NCI-H146 treated with DMSO at 0.1 percent for 48 hours (cell line): ENCODE data around the gene LGALS7B.
"Not testable (repeated sequence)": the region's sequence is repeated elsewhere in the genome, so short reads cannot be mapped to it uniquely, and the experiment has no call there.

ENCODE experiments used
- DNase-seq: peaks from one replicate; lab custom pipeline; 2025; ENCODE audit not compliant: unreplicated experiment; lab: John Stamatoyannopoulos, UW

The LGALS7B gene

DNA sequence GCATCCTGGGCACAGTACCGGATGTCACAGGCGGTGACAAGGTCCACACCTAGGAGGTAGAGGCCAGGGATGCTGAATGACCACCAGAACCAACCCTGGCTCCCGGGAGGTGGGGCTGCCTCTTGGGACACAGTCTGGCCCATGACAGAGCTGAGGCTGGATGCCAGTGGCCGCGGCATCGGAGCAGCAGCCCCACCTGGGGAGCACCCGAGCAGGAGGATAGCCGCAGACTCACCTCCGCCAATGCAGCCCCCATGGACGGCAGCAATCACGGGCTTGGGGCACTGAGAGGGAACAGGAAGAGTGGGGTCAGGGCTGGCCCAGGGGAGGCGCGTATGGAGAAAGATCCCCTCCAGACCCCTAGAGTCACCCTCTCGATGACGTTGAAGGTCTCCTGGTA, 28.1 kb downstream of the LGALS7B start:
- no peak for DNase-seq

DNA sequence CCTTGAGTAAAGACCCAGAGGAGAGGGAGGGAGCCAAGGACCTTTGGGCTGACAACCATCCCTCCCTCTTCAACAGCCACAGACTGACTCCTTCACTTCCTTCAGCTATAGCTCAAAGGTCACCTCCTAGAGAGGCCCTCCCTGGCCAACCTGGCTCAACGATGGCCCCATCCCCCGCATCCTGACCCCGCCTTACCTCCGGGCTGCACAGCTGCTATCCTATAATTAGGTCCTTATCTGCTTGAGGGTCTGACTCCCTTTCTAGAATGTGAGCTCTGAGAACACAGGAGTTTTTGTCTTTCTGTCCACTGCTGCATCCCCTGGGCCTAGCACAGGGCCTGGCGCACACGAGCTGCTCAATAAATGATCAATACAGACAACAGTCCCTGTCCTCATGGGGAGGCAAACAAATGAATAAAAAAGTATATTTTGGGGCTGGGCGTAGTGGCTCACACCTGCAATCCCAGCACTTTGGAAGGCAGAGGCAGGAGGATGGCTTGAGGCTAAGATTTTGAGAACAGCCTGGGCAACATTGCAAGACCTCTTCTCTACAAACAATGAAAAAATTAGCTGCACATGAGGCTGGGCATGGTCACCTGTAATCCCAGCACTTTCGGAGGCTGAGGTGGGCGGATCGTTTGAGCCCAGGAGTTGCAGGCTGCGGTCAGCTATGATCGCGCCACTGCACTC, 30.4 kb downstream of the LGALS7B start:
- peak; percentile 31 for DNase-seq

DNA sequence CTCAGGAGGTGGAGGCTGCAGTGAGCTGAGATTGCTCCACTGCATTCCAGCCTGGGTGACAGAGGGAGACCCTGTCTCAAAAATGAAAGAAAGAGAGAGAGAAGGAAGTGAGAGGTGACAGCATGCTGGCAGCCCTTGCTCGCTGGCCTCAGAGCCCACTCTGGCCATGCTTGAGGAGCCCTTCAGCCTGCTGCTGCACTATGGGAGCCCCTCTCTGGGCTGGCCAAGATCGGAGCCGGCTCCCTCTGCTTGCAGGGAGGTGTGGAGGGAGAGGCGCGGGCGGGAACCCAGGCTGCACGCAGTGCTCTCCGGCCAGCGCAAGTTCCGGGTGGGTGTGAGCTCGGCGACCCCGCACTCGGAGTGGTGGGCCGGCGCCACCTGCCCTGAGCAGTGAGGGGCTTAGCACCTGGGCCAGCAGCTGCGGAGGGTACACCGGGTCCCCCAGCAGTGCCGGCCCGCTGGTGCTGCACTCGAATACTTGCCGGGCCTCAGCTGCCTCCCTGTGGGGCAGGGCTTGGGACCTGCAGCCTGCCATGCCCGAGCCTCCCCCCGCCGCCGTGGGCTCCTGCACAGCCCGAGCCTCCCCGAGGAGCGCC, 32.3 kb downstream of the LGALS7B start:
- DNase-seq: not testable (repeated sequence)

DNA sequence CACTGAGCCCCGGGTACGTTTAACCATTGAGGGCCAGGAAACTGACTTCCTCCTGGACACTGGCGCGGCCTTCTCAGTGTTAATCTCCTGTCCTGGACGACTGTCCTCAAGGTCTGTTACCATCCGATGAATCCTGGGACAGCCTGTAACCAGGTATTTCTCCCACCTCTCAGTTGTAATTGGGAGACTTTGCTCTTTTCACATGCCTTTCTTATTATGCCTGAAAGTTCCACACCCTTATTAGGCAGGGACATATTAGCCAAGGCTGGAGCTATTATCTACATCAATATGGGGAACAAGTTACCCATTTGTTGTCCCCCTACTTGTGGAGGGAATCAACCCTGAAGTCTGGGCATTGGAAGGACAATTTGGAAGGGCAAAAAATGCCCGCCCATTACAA, 36.9 kb downstream of the LGALS7B start:
- not testable (repeated sequence) for DNase-seq

DNA sequence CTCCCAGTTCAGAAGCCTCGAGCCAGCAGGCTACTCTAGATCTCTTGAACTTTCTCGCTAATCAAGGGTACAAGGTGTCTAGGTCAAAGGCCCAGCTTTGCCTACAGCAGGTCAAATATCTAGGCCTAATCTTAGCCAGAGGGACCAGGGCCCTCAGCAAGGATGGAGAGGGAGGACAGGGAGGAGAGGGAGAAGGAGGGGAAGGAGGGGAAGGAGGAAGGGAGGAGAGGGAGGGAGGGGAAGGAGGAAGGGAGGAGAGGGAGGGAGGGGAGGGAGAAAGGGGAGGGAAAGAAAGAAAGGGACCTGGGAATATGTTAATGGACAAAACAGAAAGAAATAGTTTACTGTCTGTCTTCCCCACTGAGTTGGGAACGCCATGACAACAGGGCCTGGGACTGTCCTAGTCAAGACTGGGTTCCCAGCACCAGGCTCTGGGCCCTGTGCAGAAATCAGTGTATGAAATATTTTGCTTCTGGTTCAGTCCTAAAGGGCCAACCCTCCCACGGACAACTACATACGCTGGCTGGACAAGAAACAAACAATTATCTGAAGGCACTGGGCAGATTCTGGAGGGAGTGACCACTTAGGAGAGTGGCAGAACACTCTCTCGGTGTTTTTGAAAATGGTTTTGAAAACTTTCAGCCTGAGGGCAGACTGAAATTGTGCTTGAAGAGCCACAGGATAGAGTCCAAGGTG, 38.0 kb downstream of the LGALS7B start:
- no peak for DNase-seq

DNA sequence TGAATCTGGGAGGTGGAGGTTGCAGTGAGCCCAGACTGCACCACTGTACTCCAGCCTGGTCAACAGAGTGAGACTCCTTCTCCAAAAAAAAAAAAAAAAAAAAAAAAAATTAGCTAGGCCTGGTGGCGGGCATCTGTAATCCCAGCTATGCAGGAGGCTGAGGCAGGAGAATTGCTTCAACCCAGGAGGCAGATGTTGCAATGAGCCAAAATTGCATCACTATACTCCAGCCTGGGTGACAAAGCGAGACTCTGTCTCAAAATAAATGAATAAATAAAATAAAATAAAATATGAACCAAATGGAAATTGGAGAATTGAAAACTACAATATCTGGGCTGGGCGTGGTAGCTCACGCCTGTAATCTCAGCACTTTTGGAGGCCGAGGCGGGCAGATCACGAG, 40.2 kb downstream of the LGALS7B start:
- not testable (repeated sequence) for DNase-seq

DNA sequence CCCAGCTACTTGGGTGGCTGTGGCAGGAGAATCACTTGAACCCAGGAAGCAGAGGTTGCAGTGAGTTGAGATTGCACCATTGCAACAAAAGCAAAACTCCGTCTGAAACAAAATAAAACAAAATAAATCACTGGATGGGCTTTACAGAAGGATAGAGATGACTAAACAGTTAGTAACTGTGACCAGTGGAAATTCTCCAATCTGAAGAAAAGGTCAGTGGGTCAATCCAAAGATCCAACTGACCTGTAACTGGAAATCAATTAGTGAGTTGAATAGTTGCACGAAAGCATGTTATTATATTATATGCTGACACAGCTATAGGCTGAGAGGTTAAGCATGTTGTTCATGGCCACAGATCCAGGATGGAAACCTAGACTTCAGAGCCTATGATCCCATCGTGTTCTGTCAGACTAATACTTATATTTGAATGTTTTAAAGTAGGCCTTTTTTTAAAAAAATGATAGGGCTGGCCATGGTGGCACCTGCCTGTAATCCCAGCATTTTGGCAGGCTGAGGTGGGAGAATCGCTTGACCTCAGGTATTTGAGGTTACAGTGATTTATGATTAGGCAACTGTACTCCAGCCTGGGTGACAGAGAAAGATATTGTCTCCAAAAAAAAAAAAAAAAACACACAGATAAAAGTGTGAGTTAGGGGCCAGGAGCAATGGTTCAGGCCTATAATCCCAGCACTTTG, 41.2 kb downstream of the LGALS7B start:
- DNase-seq: no peak

DNA sequence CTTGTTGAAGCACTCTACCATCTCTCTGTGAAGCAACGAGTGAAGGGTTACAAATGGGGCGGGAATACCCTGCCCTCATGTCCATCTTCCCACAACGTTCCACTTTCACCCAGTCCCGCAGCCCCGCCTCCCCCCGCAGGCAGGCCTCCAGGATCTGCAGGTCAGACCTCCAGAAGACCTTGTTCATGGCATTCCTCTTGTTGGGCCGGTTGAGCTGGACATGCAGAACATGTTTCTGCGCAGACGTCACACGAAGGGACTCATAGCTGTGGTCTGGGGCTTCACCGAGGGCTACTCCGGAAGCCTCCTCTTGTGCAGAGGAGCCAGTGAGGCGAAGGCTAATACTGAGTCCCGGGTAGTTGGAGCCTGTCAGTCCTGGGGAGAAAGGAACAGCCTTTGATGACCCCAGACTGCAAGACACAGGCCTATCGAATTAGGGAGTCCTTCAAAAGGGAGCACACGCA, 42.2 kb downstream of the LGALS7B start:
- DNase-seq: no peak

DNA sequence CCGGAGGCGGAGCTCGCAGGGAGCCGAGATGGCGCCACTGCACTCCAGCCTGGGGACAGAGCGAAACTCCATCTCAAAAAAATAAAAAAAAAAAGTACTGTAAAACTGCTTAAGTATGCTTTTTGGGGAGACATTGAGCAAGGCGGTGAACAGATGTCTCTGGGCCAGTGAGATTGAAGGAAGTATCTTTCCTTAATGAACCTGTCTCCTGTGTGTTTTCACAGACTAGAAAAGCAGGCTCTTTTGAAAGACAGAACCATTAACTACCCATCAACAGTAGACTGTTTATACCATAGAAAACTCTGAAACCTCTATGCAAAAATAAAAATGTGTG, 44.1 kb downstream of the LGALS7B start:
- no peak for DNase-seq

DNA sequence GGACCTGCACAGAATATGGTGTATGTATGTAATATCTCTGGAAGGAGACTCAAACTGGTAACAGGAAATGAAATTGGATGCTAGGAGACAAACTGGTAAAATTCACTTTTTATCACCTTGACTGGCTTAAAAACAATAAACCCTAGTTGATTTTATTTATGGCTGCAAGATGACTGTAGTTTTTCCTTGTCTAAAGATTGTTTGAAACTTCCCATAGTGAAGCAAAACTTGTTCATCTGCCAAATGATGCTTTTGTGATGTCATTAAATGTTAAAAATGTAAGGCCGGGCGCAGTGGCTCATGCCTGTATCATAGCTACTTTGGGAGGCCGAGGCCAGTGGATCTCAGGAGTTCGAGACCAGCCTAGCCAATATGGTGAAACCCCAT, 45.1 kb downstream of the LGALS7B start:
- DNase-seq: no peak

DNA sequence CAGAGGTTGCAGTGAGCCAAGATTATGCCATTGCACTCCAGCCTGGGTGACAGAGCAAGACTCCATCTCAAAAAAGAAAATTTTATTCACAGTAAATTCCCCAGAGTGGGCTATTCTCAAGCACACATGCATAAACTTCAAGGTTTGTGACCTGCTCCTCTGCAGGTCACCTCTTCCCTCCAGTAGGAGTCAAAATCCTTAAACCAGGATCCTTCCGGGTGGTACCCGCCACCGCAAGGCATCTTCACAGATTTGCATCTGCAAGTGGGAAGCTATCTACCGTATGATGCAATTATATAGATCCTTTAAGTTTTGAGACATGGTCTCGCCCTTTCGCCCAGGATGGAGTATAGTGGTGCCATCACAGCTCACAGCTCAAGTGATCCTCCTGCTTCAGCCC, 45.6 kb downstream of the LGALS7B start:
- DNase-seq: no peak

DNA sequence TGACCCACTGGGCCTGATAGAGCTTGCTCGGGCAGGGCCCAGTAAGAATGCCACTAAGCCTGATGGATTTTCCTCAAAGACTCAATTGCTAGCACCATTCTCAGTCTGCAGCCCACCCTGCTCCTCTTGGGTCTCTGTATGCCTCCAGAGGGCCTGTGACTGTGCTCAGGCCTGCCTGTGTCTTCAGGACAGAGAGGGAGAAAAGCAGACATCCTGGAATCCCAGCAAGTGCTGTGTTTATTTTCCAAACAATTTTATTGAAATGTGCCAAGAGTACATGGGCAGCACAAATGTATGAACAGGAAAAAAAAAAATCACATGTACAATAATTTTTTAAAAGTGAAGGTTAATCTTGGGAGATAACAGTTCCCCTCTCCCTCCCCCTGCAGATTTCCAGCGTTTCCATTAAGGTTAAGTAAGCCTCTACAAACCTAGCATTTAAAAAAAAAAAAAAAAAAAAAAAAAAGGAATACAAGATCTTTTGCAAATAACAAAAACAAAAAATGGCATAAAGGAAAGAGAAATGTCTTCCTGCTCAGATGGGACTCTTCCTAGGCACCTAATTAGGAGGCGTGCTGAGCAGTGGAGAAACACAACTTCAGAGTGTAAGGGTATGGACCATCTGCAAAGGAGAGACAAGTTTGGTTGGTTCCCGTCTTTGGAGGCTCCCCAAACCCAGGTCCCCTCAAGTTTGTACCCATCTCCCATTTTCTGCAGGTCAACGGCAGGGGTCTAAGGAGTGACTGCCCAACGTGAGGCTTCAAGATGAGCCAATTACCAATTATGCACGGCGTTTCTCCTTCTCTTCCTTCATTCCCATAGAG, 47.4 kb downstream of the LGALS7B start:
- DNase-seq: no peak

DNA sequence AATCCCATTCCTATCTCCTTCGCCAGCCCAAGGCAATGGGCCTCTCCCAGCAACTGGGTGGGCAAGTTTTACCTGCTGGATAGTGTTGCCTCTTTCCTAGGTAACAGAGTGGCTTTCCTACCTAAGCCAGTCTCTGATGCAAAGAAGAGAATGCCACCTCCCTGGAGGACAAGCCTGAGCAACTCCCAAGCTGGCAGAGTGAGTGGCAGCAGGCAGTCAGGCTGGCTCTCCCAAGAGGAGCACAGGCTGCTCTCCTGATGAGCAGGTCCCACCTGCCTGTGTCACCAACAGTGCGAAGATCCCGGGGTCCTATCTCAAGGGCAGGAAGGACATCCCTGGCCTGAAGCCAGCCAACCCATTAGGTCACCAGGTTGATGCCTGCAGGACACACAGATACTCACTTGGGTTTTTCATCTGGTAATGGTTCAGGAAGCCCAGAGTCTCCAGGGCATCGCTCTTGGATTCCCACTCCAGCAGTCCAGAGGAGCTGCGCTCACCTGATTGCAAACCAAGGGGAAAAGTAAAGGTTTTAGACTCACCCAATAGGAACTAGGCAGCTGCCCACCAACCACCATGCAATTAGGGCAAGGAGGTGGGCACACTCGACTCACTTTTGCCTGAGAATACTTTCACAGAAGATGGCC, 48.1 kb downstream of the LGALS7B start:
- no peak for DNase-seq

DNA sequence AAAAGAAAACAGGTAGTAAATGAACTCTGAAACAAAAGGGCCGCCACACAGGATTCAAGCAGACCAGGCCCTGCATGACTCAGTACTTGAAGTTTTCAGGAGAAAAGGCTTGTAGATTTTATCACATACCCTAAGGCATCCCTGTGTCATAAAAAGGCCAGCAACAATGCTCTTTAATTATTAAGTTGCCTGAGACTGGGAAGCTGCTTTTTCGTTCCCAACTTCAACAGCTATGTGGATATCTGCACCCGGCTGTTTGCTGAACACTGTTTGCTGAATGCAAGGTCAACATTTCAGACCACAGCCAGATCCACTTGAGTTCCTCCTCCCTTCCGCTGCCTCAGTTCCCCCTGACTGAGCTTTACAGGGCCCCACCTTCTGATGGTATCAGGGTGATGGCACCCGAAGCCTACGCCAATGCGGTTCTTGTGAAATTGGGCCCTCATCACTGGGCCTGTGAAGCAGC, 48.7 kb downstream of the LGALS7B start:
- DNase-seq: no peak

DNA sequence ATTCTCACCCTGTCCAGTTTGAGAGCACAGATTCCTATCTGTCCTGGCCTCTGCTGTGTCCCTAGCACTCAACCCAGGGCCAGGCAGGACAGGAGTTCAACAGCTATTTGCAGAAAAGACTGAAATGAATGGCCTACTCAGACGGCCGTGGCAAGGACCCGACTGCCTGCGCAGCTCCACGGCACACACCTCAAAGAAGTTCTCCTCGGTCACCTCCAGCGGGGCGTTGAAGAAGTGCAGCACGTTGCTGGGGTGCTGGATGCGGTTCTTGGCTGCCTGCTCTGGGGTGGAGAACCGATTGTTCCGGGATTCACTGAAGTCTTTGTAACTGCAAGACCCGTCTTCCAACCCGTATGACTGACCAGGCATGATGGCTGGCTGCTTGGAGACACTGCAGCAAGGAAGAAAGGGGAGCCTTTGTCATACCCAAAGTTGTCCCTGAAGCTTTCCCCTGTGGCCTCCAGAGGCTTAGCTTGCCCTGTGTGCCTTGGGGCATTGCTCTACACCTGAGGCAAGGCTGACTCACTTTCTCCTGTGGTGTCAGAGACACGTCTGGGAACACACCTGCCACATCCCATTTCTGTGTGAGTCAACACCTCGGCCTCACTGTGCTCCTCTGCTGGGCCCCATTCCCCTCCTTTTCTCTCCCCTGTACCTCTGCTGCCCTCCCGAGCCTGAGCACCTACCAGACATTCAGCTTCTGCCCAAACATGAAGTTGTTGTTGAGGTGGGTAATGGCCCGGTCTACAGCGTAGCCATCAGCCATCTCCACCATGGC, 49.4 kb downstream of the LGALS7B start:
- no peak for DNase-seq

DNA sequence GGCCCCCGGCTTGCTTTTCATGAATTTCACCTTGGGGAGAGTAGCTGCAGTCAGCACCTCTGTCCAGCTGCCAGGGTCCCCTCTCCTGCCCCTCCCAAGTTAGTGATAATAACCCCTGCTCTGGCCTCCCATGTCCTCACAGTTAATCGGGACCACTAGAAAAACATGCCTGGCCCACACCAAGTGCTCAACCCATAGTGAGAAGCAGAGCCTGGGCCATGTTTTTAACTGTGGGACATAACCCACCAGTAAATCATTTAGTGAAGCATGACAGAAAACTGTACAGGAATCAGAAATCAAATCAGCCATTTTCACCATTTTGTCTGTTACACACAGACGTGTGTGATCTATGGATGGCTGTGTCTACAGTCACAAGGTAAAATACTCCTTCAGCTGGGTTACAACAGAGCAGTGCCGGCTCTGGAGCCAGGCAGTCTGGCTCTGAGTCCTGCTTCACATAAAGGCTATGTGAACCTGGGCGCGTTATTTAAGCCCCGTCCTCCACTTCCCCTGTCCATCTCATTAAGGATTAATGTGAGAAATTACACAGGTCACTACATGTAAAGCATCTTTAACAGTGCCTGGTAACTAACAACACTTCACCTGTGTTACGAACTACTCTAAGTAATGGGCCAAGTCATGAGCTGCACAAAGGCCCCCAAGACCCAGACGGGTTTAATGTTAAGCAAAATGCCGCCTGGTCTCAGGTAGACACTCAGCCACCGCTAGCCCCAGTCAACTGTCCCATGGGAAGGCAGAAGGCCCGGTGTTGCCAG, 50.2 kb downstream of the LGALS7B start:
- no peak for DNase-seq

DNA sequence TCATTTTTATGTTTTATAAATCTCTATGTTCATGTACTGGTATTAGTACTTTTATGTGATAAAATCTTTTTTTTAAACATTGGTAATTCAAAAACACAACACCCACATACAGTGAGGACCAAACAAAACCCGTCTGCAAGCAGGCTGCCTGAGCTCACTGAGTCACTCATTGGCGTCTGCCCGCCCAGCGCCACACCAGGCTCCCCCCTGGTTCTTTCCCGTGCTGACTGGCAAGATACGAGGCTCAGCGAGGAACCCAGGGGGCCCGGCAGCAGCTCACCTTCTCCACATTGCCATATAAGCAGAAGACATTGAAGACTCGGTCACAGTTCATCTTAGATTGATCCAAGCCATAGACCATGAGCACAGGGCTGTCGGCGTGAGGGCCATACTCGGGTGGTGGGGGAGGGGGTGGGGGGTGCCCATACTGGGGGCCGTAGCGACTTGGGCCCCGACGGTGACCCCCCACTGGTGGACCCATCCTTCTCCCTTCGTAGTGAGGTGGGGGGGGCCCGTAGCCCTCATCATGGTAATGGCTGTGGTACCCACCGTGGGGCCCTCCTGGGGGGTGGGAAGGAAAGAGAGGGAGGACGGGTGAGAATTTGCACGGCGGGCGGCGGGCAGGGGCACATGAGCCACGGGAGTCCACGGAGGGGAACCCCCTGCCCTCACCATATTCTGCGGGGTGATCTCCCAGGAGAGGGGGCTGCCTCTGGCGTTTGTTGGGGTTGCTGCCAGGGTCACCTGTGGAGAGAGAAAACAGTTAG, 51.0 kb downstream of the LGALS7B start:
- no peak for DNase-seq

DNA sequence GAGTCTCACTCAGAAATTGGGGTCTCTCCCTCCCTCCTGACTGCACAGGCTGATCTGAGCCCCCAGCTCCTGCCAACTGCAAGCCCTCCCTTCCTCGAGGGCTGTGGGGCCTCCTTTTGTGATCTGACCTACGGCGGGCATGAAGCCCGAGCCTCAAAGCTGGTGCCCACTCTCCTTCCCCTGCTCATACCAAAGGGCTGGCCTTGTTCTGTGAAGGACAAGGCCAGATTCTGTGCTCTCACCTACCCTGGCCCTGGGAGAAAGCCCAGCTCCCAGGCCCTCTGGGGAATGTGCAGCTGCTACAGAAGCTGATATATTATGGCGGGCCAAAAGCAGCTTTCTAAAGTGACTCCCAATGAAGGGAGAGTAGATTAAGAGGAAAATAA, 51.6 kb downstream of the LGALS7B start:
- DNase-seq: no peak
